Neutrophil (primary cell): ENCODE measurements around the gene ZNF862.

Experiments used
- H3K27ac ChIP-seq: fragments of 200-600 bp; sonication (generic); 2 replicates; pipeline ENCODE4 v1.5.1; 2016; ENCODE audit warnings: mild to moderate bottlenecking, moderate library complexity
- H3K27me3 ChIP-seq: fragments of 200-600 bp; sonication (generic); 2 replicates; pipeline ENCODE4 v1.6.0; 2016; ENCODE audit warnings: mild to moderate bottlenecking
- H3K36me3 ChIP-seq: fragments of 200-600 bp; sonication (generic); 2 replicates; pipeline ENCODE4 v1.5.1; 2017
- H3K4me1 ChIP-seq, 2 experiments: fragments of 200-600 bp in 1 of 2; sonication (generic) in 1 of 2; 1 replicate in 1 of 2; 2 replicates in 1 of 2; pipeline versions ENCODE4 v1.5.1 to v1.6.1; 2013 to 2016; ENCODE audit warnings: low read depth in 1 of 2, low read length in 1 of 2, mild to moderate bottlenecking in 1 of 2, moderate library complexity in 1 of 2; ENCODE audit not compliant: control insufficient read depth in 1 of 2, insufficient read depth in 1 of 2
- H3K4me3 ChIP-seq, 2 experiments: fragments of 200-600 bp in 1 of 2; sonication (generic) in 1 of 2; 1 replicate in 1 of 2; 2 replicates in 1 of 2; pipeline ENCODE4 v1.5.1; 2013 to 2016; ENCODE audit warnings: low read depth in 1 of 2, low read length in 1 of 2, mild to moderate bottlenecking in 1 of 2, moderate library complexity in 1 of 2
- H3K9me3 ChIP-seq: fragments of 200-600 bp; sonication (generic); 2 replicates; pipeline ENCODE4 v1.5.1; 2016
- CTCF ChIP-seq: fragments of 200-600 bp; sonication (generic); IDR thresholded peaks from 2 replicates; pipeline ENCODE4 v1.5.1; 2016; ENCODE audit warnings: antibody characterized with exemption

Gene ZNF862

GRCh38 chr7:149818536-149818840, 19.7 kb upstream of the ZNF862 start:
- no peaks in the 10 kb centered on the region for H3K36me3 ChIP-seq
- no peak overlapping the region for H3K27ac ChIP-seq
- TF ChIP-seq CTCF: no peak
- no peaks in the 10 kb centered on the region for H3K27me3 ChIP-seq
- H3K9me3 ChIP-seq: no peaks in the 10 kb centered on the region
- H3K4me1 ChIP-seq: no peaks in the 10 kb centered on the region
- H3K4me3 ChIP-seq: no peak overlapping the region

GRCh38 chr7:149819141-149819960, 18.8 kb upstream of the ZNF862 start:
- no peak overlapping the region for H3K27ac ChIP-seq
- no peak overlapping the region for H3K4me3 ChIP-seq
- no peaks in the 10 kb centered on the region for H3K27me3 ChIP-seq
- no peaks in the 10 kb centered on the region for H3K36me3 ChIP-seq
- TF ChIP-seq CTCF: no peak
- no peaks in the 10 kb centered on the region for H3K9me3 ChIP-seq
- H3K4me1 ChIP-seq: no peaks in the 10 kb centered on the region

- no peak overlapping the region for H3K4me3 ChIP-seq
- no peaks in the 10 kb centered on the region for H3K4me1 ChIP-seq
- no peaks in the 10 kb centered on the region for H3K27me3 ChIP-seq
- H3K27ac ChIP-seq: no peak overlapping the region
- H3K36me3 ChIP-seq: no peaks in the 10 kb centered on the region
- H3K9me3 ChIP-seq: no peaks in the 10 kb centered on the region
- no peak for TF ChIP-seq CTCF
Measured at GRCh38 chr7:149819961-149820340, 18.2 kb upstream of the ZNF862 start.

GRCh38 chr7:149820622-149821190, 17.5 kb upstream of the ZNF862 start:
- no peaks in the 10 kb centered on the region for H3K9me3 ChIP-seq
- no peak overlapping the region for H3K4me3 ChIP-seq
- no peaks in the 10 kb centered on the region for H3K36me3 ChIP-seq
- H3K27me3 ChIP-seq: no peaks in the 10 kb centered on the region
- H3K4me1 ChIP-seq: no peaks in the 10 kb centered on the region
- H3K27ac ChIP-seq: no peak overlapping the region
- TF ChIP-seq CTCF: no peak

GRCh38 chr7:149821191-149822148, 16.7 kb upstream of the ZNF862 start:
- H3K27ac ChIP-seq: no peak overlapping the region
- H3K27me3 ChIP-seq: no peaks in the 10 kb centered on the region
- no peak for TF ChIP-seq CTCF

More at GRCh38 chr7:149821191-149822148, 16.7 kb upstream of the ZNF862 start:
- Histone ChIP-seq H3K4me1 (no peaks in the 10 kb centered on the region), H3K36me3 (no peaks in the 10 kb centered on the region), H3K9me3 (no peaks in the 10 kb centered on the region), H3K4me3 (no peak overlapping the region)
